Activated CD8-positive, alpha-beta memory T cell treated with anti-CD3 and anti-CD28 coated beads, Interleukin-2, amount 50 U/mL, for 1 hour (primary cell): ENCODE results near the gene RAB11FIP4.

Experiments
- DNase-seq: peaks from one replicate; pipeline ENCODE4 v3.0.0-alpha.2; 2020; ENCODE audit errors: extremely low read depth

The RAB11FIP4 gene

GRCh38 chr17:31457391-31458234, 66.1 kb downstream of the RAB11FIP4 start:
- no peak for DNase-seq

DNA sequence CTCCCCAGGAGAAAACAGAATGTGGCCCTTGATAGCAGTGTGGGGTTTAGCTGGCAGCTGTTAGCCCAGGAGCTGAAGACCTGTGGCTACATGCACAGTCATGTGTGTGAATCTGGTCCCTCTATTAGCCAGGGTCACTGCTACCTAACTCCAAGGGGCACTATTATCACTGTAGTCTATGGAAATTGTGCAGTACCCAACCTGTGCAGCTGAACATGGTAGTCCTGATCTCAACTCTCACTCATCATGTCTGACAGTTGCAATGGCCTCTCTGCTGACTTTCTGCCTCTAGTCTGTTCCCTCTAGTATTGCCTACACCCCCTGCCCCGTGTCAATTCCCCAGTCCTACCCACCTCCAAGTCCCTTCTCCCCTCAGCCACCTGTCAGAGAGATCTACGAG, 67.4 kb downstream of the RAB11FIP4 start:
- DNase-seq = no peak

- no peak for DNase-seq
Observed at GRCh38 chr17:31459716-31460115, 68.2 kb downstream of the RAB11FIP4 start.

DNA sequence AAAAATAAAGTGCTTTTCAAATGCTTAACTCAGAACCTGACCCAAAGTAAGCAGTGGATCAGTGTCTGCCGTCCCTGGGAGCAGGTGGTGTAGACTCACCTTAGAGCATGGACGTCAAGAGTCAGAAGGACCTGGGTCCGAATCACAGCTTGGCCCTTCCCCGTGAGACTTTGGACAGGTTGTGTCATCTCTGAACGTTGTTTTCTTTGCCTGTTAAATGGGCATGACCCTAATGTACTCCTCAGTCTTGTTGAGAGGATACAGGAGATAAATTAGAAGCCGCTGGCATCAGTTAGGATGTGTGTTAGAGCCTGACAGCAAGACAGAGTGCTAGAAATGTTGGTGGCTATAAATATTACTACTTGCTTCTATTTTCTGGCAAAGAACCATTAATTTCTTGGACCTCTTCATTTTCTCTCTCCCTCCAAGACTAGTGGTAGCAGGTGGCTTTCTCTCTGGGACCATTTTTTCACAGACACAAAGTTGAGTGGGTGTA, 68.8 kb downstream of the RAB11FIP4 start:
- DNase-seq = no peak

DNA sequence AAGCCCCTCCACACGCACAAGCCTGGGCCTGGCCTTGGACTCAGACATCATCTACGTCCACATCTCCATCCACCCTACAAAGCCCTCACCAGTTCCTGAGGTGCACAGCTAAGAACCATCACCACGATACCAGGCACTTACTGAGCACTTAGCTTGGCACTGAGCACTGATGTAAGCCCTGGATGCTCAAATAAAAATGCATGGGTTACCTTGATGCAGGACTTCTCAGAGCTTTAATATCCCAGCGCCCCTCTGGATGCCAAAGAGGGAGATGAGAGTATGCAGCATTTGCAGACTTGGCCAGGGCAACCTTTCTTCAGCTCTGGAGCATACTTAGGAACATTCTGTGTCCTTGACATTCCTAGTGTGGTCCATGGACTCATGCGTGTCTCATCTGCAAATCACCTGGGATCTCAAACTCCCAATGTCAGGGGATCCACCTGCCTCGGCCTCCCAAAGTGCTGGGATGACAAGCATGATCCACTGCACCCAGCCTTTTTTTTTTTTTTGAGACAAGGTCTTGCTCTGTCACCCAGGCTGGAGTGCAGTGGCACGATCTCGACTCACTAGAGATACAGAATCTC, 69.8 kb downstream of the RAB11FIP4 start:
- no peak for DNase-seq

DNA sequence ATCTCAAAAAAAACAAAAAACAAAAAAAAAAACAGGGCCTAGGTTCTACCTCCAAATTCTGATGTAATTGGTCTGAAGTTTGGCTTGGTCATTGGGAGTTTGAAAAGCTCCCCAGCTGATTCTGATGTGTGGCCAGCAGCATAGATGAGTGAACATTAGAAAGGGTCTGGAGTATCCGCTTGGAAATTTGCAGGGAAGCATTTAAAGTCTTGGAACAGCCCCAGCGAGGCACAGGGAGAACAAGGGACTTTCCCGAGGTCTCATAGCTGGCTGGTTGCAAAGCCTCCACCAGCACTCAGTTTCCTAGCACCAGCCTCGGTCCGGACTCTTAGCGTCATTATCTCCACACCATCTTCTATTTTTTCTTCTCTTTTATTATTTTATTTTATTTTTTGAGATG, 70.8 kb downstream of the RAB11FIP4 start:
- DNase-seq = no peak

DNA sequence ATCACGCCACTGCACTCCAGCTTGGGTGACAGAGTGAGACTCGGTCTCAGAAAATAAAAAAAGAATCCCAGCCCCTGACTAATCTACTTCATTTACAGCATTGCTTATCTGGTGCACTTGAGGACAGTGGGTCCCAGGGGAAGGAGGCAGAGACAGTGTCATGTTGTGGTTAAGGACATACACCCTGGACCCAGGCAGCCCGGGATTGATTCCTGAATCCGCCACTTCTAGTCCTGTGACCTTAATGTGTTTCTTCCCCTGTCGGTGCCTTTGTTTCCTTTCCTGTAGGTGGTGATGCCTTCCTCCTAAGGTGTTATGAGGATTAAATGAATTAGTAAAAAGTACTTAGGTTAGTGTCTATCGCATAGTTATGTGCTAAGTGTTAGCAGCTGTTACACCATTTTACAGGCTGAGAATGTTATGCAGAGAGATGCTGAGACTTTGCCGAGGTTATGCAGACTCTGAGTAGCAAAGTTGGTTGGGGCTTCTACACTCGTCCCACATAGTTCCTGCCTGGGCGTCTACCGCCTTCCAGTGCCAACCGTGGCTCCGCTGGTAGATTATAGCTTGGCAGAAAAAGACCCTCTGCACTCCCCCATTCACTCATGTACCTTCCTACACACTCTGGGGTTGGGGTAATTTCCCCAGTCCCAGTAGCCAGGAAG, 74.8 kb downstream of the RAB11FIP4 start:
- DNase-seq = no peak

- no peak for DNase-seq
Observed at GRCh38 chr17:31467502-31468256, 76.2 kb downstream of the RAB11FIP4 start.

DNA sequence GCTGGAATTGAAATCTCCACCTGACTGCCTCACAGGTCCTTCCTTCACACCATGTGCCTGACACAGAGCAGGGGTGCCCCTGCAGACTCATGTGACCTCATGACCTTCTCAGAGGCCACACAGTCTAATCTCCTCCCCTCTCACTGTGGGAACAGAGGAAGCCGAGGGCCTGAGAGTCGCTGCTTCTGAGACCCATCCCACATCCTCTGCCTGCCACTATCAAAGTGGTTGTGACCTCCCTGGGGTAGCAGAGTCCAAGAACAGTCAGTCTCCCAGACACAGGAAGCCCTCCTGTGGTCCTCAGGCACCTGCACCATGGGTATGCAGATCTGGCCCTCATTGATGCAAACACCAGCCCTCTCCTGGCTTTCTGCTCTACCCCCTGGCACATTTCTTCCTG, 78.5 kb downstream of the RAB11FIP4 start:
- no peak for DNase-seq

DNA sequence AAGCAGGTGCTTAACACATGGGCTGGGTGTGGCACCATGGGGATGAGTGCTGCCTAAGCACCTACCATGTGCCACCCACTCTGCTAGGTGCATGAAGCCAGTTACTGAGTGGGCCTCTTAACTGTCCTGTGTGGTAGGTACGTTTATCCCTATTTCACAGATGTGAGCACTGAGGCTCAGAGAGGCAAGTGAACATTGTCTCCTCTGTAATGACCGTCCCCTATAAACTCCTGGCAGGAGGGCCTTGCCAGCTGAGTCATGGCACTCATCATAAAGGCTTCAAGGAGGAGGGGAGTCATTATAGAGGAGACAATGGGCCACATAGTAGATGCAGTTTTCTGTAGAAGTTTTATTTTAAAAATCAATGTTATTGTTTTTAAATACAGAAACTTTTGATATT, 79.1 kb downstream of the RAB11FIP4 start:
- DNase-seq = no peak

DNA sequence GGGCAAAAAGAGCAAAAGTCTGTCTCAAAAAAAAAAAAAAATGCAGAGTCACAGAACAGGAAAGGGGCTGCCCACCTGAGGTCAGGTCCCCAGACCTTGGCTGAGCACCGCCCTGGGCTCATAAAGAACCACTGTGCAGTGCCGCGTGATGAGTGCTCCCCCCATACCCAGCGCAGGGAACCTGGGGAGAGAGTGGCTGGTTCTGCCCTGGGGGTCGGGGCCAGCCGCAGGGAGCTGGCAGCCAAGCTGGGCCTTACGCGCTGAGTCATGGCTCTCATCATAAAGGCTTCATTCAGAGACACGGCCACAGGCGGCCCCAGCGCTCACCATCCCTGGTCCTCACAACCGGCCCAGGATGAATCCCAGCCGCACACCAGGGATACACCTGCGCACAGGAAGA, 80.7 kb downstream of the RAB11FIP4 start:
- no peak for DNase-seq

DNA sequence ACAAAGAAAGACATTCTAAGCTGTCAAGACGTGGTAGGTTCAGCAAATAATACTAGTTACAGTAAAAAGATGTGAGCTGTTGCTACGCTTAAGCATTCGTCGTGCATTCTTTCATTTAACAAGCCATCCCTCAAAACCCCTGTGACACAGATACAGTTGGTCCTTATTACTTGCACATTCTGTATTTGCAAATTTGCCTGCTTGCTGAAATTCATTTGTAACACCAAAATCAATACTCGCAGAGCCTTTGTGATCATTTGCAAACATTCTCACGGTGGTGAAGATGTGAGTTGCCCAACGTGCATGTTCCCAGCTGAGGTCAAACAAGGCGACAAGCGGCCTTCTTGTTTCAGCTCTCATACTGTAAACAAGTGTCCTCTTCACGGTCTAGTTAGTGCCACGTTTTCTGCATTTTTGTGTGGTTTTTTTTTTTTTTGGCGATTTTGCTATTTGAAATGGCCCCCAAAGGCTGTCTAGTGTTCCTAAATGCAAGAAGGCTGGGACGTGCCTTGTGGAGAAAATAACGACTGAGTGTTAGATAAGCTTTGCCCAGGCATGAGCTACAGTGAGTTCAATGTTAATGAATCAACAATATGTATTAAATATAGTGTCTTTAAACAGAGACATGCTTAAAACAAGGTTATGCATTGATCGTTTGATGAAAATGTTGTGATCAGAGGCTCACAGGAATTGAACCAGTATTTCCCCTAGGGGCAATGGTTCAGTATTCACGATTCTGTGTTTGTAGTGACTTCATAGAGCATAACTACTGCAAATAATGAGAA, 84.1 kb downstream of the RAB11FIP4 start:
- DNase-seq = no peak

DNA sequence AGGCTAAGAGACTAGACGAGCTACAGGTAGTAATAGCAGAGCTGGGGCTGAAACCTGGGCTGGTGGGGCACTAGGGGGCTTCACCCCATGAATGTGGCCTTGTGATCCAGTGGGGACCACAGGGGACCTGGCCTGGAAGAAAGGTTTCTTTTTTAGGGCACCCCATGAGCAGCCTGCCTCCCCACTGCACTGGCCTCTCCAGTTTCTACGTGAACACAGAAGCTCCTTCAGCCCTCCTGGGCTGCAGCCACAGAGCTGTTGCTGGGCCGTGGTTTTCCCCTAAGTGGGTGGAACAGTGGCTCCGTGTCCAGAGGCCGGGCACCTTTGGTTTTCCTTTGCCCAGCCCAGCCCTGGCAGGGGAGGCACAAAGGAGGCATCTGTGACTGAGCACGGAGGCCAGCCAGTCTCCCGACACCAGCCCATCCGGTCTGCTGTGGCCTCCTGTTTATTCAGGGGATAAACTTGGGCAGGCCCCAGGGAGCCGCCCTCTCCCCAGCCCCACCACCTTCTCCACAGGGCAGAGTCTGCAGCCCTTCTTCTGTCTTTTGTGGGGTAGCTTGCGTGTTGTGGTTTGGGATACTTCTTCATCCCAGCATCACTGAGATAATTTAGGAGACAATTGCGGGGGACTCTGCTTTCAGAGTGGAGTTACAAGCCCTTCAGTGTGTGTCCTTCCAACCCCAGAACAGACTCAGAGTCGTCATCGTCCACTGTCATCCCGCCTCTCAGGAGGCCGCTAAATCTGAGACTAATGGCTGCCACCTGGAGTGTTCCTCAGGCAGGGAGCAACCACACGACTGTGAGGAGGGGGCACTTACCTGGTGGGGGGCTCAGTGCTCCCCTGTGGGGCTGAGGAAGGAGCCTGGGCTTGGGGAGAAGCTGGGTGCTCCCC, 85.3 kb downstream of the RAB11FIP4 start:
- no peak for DNase-seq

GRCh38 chr17:31477417-31478055, 86.1 kb downstream of the RAB11FIP4 start:
- DNase-seq = no peak

GRCh38 chr17:31479062-31479408, 87.6 kb downstream of the RAB11FIP4 start:
- no peak for DNase-seq

GRCh38 chr17:31479524-31479923, 88.0 kb downstream of the RAB11FIP4 start:
- no peak for DNase-seq

DNA sequence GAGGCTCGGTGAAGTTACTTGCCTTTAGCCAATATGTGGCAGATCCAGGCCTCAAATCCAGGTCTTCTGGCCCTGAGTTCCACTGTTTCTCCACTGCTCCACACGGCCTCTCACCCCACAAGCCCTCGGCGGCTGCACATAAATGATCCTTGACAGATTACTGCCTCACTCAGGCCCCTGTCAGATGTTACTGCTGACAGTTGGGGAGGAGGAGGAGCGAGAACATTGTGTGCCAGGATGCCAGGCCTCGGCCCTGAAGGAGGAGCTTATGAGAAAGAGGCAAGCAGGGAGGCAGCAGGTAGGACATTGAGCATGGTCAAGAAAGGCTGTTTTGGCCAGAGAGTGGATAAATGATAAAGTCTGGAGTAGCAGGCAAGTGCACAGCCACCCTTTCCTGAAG, 88.6 kb downstream of the RAB11FIP4 start:
- DNase-seq = no peak

GRCh38 chr17:31480904-31481782, 89.7 kb downstream of the RAB11FIP4 start:
- DNase-seq = no peak

GRCh38 chr17:31481783-31482081, 90.3 kb downstream of the RAB11FIP4 start:
- no peak for DNase-seq
